ENCODE measurements around the gene RIPOR2. TPM values are rescaled to one million over a fixed set of nuclear protein-coding genes. Genes with fewer than 3 reads are reported as not detected.
A peak's percentile ranks its signal among the peaks of the same experiment; 100 is the strongest.

Gene RIPOR2
- total and polyA plus RNA-seq, 2 donors, result 7.3 to 14.1 TPM

- Histone ChIP-seq H3K27ac (ENCODE audit: low read depth) (no peak overlapping the region), H3K36me3 (ENCODE audit: insufficient read depth) (no peaks in the 10 kb centered on the region), H3K4me3 (ENCODE audit: low read depth, low read length) (no peak overlapping the region), H3K4me1 (ENCODE audit: insufficient read depth) (no peaks in the 10 kb centered on the region)
- no peak for DNase-seq (ENCODE audit: extremely low spot score)
- WGBS, result 88% methylated on average over 5 of the region's 5 CpGs
Measured at GRCh38 chr6:24838994-24839393, 96.8 kb downstream of the RIPOR2 start.

- WGBS, result 95% methylated on average over 3 of the region's 3 CpGs
- DNase-seq (ENCODE audit: extremely low spot score), result no peak
Measured at GRCh38 chr6:24838081-24838480, 97.7 kb downstream of the RIPOR2 start.

DNA sequence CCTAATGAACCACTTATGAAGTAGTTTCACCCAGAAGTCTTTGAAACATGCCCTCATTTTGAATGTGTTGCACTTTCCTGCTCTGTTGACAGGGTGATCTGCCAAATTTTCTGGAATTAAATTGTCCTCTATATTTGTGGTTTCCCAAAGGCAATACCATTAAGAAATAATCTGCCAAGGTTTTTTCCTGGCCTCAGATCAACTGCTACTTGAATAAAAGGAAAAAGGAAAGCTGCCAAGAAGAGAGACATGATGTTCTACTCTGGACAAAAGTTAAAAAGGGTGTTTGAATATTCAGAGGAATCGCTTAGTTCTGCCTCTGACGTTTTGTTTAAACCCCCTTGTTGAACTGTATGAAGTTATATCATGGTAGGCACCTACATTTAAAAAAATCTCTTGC, 99.7 kb downstream of the RIPOR2 start:
- WGBS, result 53% methylated on average over 2 of the region's 2 CpGs
- Histone ChIP-seq H3K36me3 (ENCODE audit: insufficient read depth) (no peaks in the 10 kb centered on the region), H3K4me3 (ENCODE audit: low read depth, low read length) (no peak overlapping the region), H3K4me1 (ENCODE audit: insufficient read depth) (peaks cover 3% of the 10 kb centered on the region), H3K27ac (ENCODE audit: low read depth) (no peak overlapping the region)
- DNase-seq (ENCODE audit: extremely low spot score), result no peak

More at GRCh38 chr6:24838081-24838480, 97.7 kb downstream of the RIPOR2 start:
- no peak overlapping the region for H3K27ac ChIP-seq (ENCODE audit: low read depth)
- H3K36me3 ChIP-seq (ENCODE audit: insufficient read depth), result no peaks in the 10 kb centered on the region
- H3K4me3 ChIP-seq (ENCODE audit: low read depth, low read length), result no peak overlapping the region
- H3K4me1 ChIP-seq (ENCODE audit: insufficient read depth), result no peaks in the 10 kb centered on the region

DNA sequence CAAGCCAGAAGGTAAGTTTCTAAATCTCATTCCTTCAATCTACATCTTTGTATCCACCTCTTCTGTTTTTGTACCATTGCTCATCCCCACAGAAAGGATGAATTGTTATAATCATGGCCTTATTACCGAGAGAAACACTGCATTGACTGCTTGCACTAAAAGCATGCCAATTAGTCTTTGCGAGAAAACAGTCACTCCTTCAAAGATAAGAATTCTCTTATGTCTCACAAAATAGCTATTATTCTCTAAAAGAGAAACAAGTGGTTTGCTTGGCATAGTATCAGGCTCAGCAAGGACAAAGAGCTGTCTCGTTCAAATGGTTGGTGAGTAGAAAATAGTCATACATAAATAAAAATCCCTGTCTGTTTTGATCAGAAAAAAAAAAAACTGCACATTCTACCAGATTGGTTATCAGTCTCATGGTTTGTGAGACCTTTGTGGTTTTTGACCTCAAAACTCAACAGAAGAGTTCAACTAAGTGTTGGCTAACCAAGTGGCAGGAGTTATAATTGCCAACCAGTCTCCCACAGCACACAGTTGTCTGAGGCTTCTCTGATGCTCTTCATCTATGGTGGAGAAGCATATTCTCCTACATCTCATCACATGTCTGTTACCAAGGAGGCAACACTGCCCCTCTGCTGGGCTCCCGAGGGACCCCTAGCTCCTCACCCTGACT, 101.9 kb downstream of the RIPOR2 start:
- no peak for DNase-seq (ENCODE audit: extremely low spot score)
- H3K4me1 ChIP-seq (ENCODE audit: insufficient read depth), result peaks cover 3% of the 10 kb centered on the region
- no peak overlapping the region for H3K27ac ChIP-seq (ENCODE audit: low read depth)
- no peaks in the 10 kb centered on the region for H3K36me3 ChIP-seq (ENCODE audit: insufficient read depth)
- no peak overlapping the region for H3K4me3 ChIP-seq (ENCODE audit: low read depth, low read length)
- WGBS, result 88% methylated on average over 4 of the region's 4 CpGs

GRCh38 chr6:24832794-24833193, 103.0 kb downstream of the RIPOR2 start:
- Histone ChIP-seq H3K36me3 (ENCODE audit: insufficient read depth) (no peaks in the 10 kb centered on the region), H3K4me3 (ENCODE audit: low read depth, low read length) (no peak overlapping the region), H3K4me1 (ENCODE audit: insufficient read depth) (peaks cover 3% of the 10 kb centered on the region), H3K27ac (ENCODE audit: low read depth) (no peak overlapping the region)
- DNase-seq (ENCODE audit: extremely low spot score), result no peak
- WGBS, result 96% methylated on average over 1 of the region's 1 CpG

GRCh38 chr6:24831771-24832716, 103.7 kb downstream of the RIPOR2 start:
- 73% methylated on average over 10 of the region's 10 CpGs for WGBS

GRCh38 chr6:24829657-24830056, 106.1 kb downstream of the RIPOR2 start:
- Histone ChIP-seq H3K27ac (ENCODE audit: low read depth) (no peak overlapping the region), H3K4me1 (ENCODE audit: insufficient read depth) (peaks cover 4% of the 10 kb centered on the region), H3K4me3 (ENCODE audit: low read depth, low read length) (no peak overlapping the region), H3K36me3 (ENCODE audit: insufficient read depth) (no peaks in the 10 kb centered on the region)
- WGBS, result 90% methylated on average over 3 of the region's 3 CpGs
- no peak for DNase-seq (ENCODE audit: extremely low spot score)

More at GRCh38 chr6:24831771-24832716, 103.7 kb downstream of the RIPOR2 start:
- no peak overlapping the region for H3K4me3 ChIP-seq (ENCODE audit: low read depth, low read length)
- no peak overlapping the region for H3K27ac ChIP-seq (ENCODE audit: low read depth)
- peaks cover 3% of the 10 kb centered on the region for H3K4me1 ChIP-seq (ENCODE audit: insufficient read depth)
- no peaks in the 10 kb centered on the region for H3K36me3 ChIP-seq (ENCODE audit: insufficient read depth)
- no peak for DNase-seq (ENCODE audit: extremely low spot score)

DNA sequence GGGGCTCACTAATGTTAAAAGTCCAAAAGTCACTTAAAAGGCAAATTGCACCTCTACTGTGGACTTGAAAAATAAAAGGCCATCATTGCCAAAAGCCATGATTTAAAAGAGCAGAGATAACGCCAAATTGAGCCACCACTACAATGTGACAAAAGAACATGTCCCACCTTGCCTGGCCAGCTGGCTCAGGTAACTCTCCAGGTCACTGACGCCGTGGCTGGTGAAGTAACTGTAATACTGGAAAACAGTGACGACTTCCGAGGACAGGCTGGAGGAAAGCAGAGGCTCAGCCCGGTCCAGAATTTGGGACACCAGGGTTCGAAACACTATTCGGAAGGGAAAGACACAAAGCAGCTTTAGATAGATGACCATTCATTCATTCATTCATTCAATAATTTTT, 107.8 kb downstream of the RIPOR2 start:
- Histone ChIP-seq H3K4me3 (ENCODE audit: low read depth, low read length) (no peak overlapping the region), H3K36me3 (ENCODE audit: insufficient read depth) (no peaks in the 10 kb centered on the region), H3K27ac (ENCODE audit: low read depth) (peak overlapping the region; percentile 4), H3K4me1 (ENCODE audit: insufficient read depth) (peaks cover 4% of the 10 kb centered on the region)
- WGBS, result 78% methylated on average over 8 of the region's 8 CpGs
- DNase-seq (ENCODE audit: extremely low spot score), result no peak

- Histone ChIP-seq H3K27ac (ENCODE audit: low read depth) (no peak overlapping the region), H3K4me3 (ENCODE audit: low read depth, low read length) (no peak overlapping the region), H3K36me3 (ENCODE audit: insufficient read depth) (no peaks in the 10 kb centered on the region), H3K4me1 (ENCODE audit: insufficient read depth) (peaks cover 4% of the 10 kb centered on the region)
- 72% methylated on average over 3 of the region's 3 CpGs for WGBS
- no peak for DNase-seq (ENCODE audit: extremely low spot score)
Measured at GRCh38 chr6:24827162-24827561, 108.6 kb downstream of the RIPOR2 start.

GRCh38 chr6:24825130-24825630, 110.6 kb downstream of the RIPOR2 start:
- peaks cover 1% of the 10 kb centered on the region for H3K4me1 ChIP-seq (ENCODE audit: insufficient read depth)
- WGBS, result 67% methylated on average over 2 of the region's 2 CpGs
- no peak overlapping the region for H3K4me3 ChIP-seq (ENCODE audit: low read depth, low read length)
- H3K27ac ChIP-seq (ENCODE audit: low read depth), result no peak overlapping the region
- DNase-seq (ENCODE audit: extremely low spot score), result no peak
- no peaks in the 10 kb centered on the region for H3K36me3 ChIP-seq (ENCODE audit: insufficient read depth)

DNA sequence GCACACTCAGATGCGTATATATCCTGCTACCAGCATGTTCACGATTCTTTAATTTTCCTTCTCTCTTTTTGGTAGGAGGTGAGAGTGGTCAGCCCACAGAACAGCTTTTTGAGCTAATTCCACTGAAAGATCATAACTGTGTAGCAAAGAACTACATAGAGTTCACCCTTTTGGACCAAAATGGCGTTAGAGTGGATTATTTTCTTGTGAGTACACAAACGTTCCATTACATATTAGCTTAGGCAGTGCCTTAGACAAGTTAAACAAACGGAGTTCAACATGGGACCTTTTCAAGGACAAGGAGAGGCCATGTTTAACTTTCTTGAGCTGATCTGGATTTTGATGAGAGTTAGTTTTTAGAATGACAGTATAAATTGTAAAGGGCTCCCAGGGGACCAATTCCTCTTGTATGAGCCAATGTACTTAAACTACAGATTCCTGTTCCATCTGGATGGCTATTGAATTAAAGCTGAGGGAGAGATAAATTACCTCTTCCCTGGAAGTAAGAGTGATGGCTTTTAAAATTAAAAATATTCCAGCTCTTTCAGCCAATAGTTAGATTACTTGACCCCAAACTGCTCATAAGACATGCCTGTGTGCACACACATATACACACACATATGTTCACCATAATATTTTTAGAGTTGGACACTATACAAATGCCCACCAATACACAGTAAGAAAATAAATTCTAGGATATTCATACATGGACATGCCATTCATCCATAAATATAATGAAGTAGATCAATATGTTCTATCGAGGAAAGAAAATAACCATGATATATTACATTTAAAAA, 111.4 kb downstream of the RIPOR2 start:
- peaks cover 1% of the 10 kb centered on the region for H3K4me1 ChIP-seq (ENCODE audit: insufficient read depth)
- no peak overlapping the region for H3K27ac ChIP-seq (ENCODE audit: low read depth)
- no peaks in the 10 kb centered on the region for H3K36me3 ChIP-seq (ENCODE audit: insufficient read depth)
- H3K4me3 ChIP-seq (ENCODE audit: low read depth, low read length), result no peak overlapping the region
- 90% methylated on average over 6 of the region's 6 CpGs for WGBS
- no peak for DNase-seq (ENCODE audit: extremely low spot score)

DNA sequence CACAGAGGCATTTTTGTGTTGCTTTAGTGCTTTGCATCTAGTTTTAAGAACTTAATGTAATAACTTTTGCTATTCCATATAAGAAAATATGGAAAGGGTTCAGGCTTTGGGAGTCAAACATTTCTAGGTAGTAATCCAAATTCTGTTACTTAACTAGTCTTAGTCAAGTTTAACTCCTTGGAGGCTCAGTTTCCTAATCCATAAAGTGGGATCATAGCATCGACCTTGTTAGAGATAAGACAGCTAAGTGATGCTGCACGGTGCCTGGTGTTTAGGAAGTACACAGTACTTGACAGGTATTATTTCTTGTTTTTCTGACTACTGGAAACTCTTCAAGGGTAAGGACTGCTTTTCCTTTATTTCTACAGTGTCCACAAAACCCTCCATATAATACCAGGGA, 112.6 kb downstream of the RIPOR2 start:
- Histone ChIP-seq H3K4me3 (ENCODE audit: low read depth, low read length) (no peak overlapping the region), H3K27ac (ENCODE audit: low read depth) (no peak overlapping the region), H3K4me1 (ENCODE audit: insufficient read depth) (peaks cover 1% of the 10 kb centered on the region), H3K36me3 (ENCODE audit: insufficient read depth) (no peaks in the 10 kb centered on the region)
- WGBS, result 78% methylated on average over 2 of the region's 2 CpGs
- no peak for DNase-seq (ENCODE audit: extremely low spot score)

DNA sequence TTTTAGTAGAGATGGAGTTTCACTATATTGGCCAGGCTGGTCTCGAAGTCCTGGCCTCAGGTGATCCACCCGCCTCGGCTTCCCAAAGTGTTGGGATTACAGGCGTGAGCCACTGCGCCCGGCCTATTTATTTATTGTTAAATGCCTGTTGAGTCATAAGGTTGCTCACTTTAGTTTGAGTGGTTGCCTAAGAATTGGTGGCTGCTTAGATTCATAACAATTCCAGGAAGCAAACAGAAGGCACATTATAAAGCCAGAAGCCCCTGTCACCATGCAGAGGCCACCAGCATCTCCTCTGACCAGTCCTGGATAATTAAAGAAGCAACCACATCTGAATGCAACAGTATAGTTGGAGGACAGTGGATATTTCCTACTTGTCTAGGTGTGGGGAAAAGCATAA, 113.1 kb downstream of the RIPOR2 start:
- H3K27ac ChIP-seq (ENCODE audit: low read depth), result no peak overlapping the region
- no peak for DNase-seq (ENCODE audit: extremely low spot score)
- WGBS, result 84% methylated on average over 6 of the region's 6 CpGs

More for the DNA sequence above, 113.1 kb downstream of the RIPOR2 start:
- Histone ChIP-seq H3K4me1 (ENCODE audit: insufficient read depth) (peaks cover 1% of the 10 kb centered on the region), H3K4me3 (ENCODE audit: low read depth, low read length) (no peak overlapping the region), H3K36me3 (ENCODE audit: insufficient read depth) (no peaks in the 10 kb centered on the region)
